K562 (cell line): ENCODE results near the gene ATXN10. TPM values are rescaled to one million over a fixed set of nuclear protein-coding genes. Genes with fewer than 3 reads are reported as not detected.

ENCODE experiments used
- ATAC-seq: fragments of 200-7000 bp; cut with Tn5 transposase; 3 replicates; pipeline ENCODE4 v1.9.1; 2020; ENCODE audit warnings: moderate library complexity
- BruUV-seq: library from RNA; stranded (reverse); fragments of 400-500 nt; replicated peaks from 2 replicates; lab custom pipeline; 2021; lab: Mats Ljungman, UMichigan
- CTCF ChIA-PET: fragments of 300-600 bp; formaldehyde crosslinking; extraction: SDS; loops from one replicate; lab custom pipeline; 2021; ENCODE audit warnings: low intra/inter-chr PET ratio; lab: Yijun Ruan, JAX
- POLR2A ChIA-PET: fragments of 300-600, 350-650 bp; sonication (Branson Sonifier 250); formaldehyde crosslinking; extraction: SDS; loops from one replicate; lab custom pipeline; 2021; ENCODE audit warnings: antibody characterized with exemption, inconsistent platforms; lab: Yijun Ruan, JAX
- DNase-seq, 4 experiments: peaks; one replicate each; pipeline versions ENCODE4 v3.0.0 to v3.0.0-alpha.2; 2011 to 2018; ENCODE audit warnings: low spot score in 3 of 4, mixed read lengths in 3 of 4; ENCODE audit errors: extremely low read depth in 1 of 4
- FAIRE-seq: peaks from 2 replicates; lab custom pipeline; 2011; peaks lifted over from hg19 to GRCh38; lab: Jason Lieb, UNC
- H2AFZ ChIP-seq: 2 replicates; pipeline ENCODE4 v1.6.0; 2011; ENCODE audit warnings: low read depth, low read length, control low read depth, inconsistent platforms
- H3K27ac ChIP-seq: fragments of 200-600 bp; 3 replicates; pipeline ENCODE4 v1.8.0; 2011; ENCODE audit warnings: low read depth, mild to moderate bottlenecking, control low read depth, inconsistent platforms, low read length, moderate library complexity, mixed read lengths; ENCODE audit errors: extremely low read depth
- H3K27me3 ChIP-seq, 2 experiments: fragments of 300-600 bp in 1 of 2; 2 replicates in 1 of 2; 3 replicates in 1 of 2; pipeline versions ENCODE4 v1.6.0 to v1.8.0; 2011; ENCODE audit warnings: inconsistent platforms in 2 of 2, low read length in 2 of 2, mild to moderate bottlenecking in 1 of 2, mixed read lengths in 1 of 2, moderate library complexity in 1 of 2; ENCODE audit not compliant: control insufficient read depth in 2 of 2, insufficient read depth in 2 of 2
- H3K36me3 ChIP-seq: fragments of 300-600 bp; 3 replicates; pipeline ENCODE4 v1.8.0; 2011; ENCODE audit warnings: mild to moderate bottlenecking, low read length, inconsistent platforms; ENCODE audit not compliant: control insufficient read depth, insufficient read depth
- H3K4me1 ChIP-seq, 2 experiments: fragments of 200-600 bp in 1 of 2; replicated peaks in 1 of 2; 2 replicates in 1 of 2; 3 replicates in 1 of 2; pipeline versions ENCODE4 v1.5.1 to v1.8.0; 2011; ENCODE audit warnings: inconsistent platforms in 2 of 2, low read length in 2 of 2, mild to moderate bottlenecking in 1 of 2, mixed read lengths in 1 of 2, moderate library complexity in 1 of 2; ENCODE audit not compliant: control insufficient read depth in 2 of 2, insufficient read depth in 2 of 2
- H3K4me2 ChIP-seq: 2 replicates; pipeline ENCODE4 v1.6.1; 2011; ENCODE audit warnings: low read length, control low read depth, inconsistent platforms, mixed read lengths; ENCODE audit not compliant: insufficient read depth
- H3K4me3 ChIP-seq: fragments of 200-600 bp; sonication (generic), shearing (Covaris generic); 2 replicates; pipeline ENCODE4 v1.5.1; 2016; ENCODE audit warnings: control low read depth, inconsistent platforms
- H3K79me2 ChIP-seq: fragments of 200-600 bp; 3 replicates; pipeline ENCODE4 v1.8.0; 2011; ENCODE audit warnings: low read length, inconsistent platforms; ENCODE audit not compliant: control insufficient read depth, insufficient read depth
- H3K9ac ChIP-seq, 2 experiments: 2 replicates each; pipeline versions ENCODE4 v1.6.0 to v1.6.1; 2011; ENCODE audit warnings: low read depth in 2 of 2, low read length in 2 of 2, control low read depth in 1 of 2, inconsistent platforms in 1 of 2, mild to moderate bottlenecking in 1 of 2, mixed read lengths in 1 of 2; ENCODE audit not compliant: insufficient read depth in 1 of 2
- H3K9me1 ChIP-seq: one replicate; pipeline ENCODE4 v1.6.0; 2011; ENCODE audit warnings: inconsistent platforms, mild to moderate bottlenecking, low read length, moderate library complexity; ENCODE audit not compliant: control insufficient read depth, insufficient read depth
- H3K9me3 ChIP-seq: replicated peaks from 2 replicates; pipeline ENCODE4 v1.5.1; 2011; ENCODE audit warnings: low read depth, low read length, inconsistent platforms; ENCODE audit not compliant: control insufficient read depth, insufficient read depth
- H4K20me1 ChIP-seq: replicated peaks from 2 replicates; pipeline ENCODE4 v1.6.1; 2011; ENCODE audit warnings: low read length, inconsistent platforms, mixed read lengths; ENCODE audit not compliant: control insufficient read depth, insufficient read depth
- RFX1 ChIP-seq: fragments of 450-650 bp; IDR thresholded peaks from 2 replicates; pipeline ENCODE4 v1.6.1; 2016; ENCODE audit warnings: mild to moderate bottlenecking, moderate library complexity
- WGBS: fragments of 100-300 bp; shearing (Covaris generic); methylation state at CpG from one replicate; pipeline ENCODE4 v1.1.6; 2016; ENCODE audit warnings: low coverage, mixed read lengths; ENCODE audit not compliant: insufficient coverage; ENCODE audit errors: missing lambda C conversion rate; 5-methylcytosine and 5-hydroxymethylcytosine counted together
- in situ Hi-C: fragments of 300-500 bp; cut with MboI; formaldehyde crosslinking; loops from 4 replicates; pipeline ENCODE4 v1.15.0; 2018; ENCODE audit warnings: inconsistent platforms, mixed read lengths
- intact Hi-C: fragments of 100-400 bp; cut with micrococcal nuclease; formaldehyde crosslinking; loops from 2 replicates; pipeline ENCODE4 v1.14.2; 2022
- polyA plus RNA-seq, 8 experiments: library from polyadenylated mRNA; depleted of rRNA in 4 of 8; stranded (reverse) in 5 of 8; unstranded in 3 of 8; fragments of >200 nt; fragmentation: Nextera tagmentation in 2 of 8; fragmentation: Illumina TruSeq in 1 of 8; extraction: Ambion mirVana in 2 of 8; extraction: Trizol in 1 of 8; gene quantifications; 2 replicates each; pipeline versions ENCODE4 v1.2.1 to v1.2.3, GENCODE V29; 2011 to 2014; ENCODE audit warnings: inconsistent platforms in 1 of 8, missing spikeins in 1 of 8
- total RNA-seq, 7 experiments: library from RNA; depleted of rRNA in 6 of 7; stranded (reverse); fragments of >200 nt in 6 of 7; fragmentation: Illumina TruSeq in 2 of 7; extraction: Trizol in 2 of 7; gene quantifications; 2 replicates each; pipeline versions ENCODE4 v1.2.1 to v1.2.3, GENCODE V29; 2011 to 2021; ENCODE audit warnings: low replicate concordance in 1 of 7
- TF ChIP-seq, protein P1 (sequence below), 2 experiments: fragments of 450-650 bp; formaldehyde crosslinking in 1 of 2; IDR thresholded peaks; 2 replicates each; pipeline versions ENCODE4 v1.4.0 to v1.6.1; 2014 to 2020; ENCODE audit warnings: mild to moderate bottlenecking in 2 of 2, borderline replicate concordance in 1 of 2, low read depth in 1 of 2

The ATXN10 gene
- total and polyA plus RNA-seq, 9 of the 15 experiments (the other 6 are each of a cell fraction or from before 2014, with no cell fraction given): 11.5 to 190 (median 33.6) TPM

- H3K4me3 ChIP-seq: no peak overlapping the region
- no peak overlapping the region for H3K4me2 ChIP-seq
- H3K4me1 ChIP-seq: peaks cover 0 to 2% of the 10 kb centered on the region in 2 experiments; a peak in 1 of 5 replicates
- TF ChIP-seq, protein P1, sequence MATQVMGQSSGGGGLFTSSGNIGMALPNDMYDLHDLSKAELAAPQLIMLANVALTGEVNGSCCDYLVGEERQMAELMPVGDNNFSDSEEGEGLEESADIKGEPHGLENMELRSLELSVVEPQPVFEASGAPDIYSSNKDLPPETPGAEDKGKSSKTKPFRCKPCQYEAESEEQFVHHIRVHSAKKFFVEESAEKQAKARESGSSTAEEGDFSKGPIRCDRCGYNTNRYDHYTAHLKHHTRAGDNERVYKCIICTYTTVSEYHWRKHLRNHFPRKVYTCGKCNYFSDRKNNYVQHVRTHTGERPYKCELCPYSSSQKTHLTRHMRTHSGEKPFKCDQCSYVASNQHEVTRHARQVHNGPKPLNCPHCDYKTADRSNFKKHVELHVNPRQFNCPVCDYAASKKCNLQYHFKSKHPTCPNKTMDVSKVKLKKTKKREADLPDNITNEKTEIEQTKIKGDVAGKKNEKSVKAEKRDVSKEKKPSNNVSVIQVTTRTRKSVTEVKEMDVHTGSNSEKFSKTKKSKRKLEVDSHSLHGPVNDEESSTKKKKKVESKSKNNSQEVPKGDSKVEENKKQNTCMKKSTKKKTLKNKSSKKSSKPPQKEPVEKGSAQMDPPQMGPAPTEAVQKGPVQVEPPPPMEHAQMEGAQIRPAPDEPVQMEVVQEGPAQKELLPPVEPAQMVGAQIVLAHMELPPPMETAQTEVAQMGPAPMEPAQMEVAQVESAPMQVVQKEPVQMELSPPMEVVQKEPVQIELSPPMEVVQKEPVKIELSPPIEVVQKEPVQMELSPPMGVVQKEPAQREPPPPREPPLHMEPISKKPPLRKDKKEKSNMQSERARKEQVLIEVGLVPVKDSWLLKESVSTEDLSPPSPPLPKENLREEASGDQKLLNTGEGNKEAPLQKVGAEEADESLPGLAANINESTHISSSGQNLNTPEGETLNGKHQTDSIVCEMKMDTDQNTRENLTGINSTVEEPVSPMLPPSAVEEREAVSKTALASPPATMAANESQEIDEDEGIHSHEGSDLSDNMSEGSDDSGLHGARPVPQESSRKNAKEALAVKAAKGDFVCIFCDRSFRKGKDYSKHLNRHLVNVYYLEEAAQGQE (IDR thresholded peaks at IDR 0.05; ENCODE audit: borderline replicate concordance): no peak
- TF ChIP-seq, protein P1 (CRISPR knock-in tag; IDR thresholded peaks at IDR 0.05; ENCODE audit: low read depth): no peak
- peak; percentile 51 for TF ChIP-seq RFX1
- no peak for DNase-seq
- WGBS: 3% methylated on average over 8 of the region's 12 CpGs
- no peaks in the 10 kb centered on the region for H4K20me1 ChIP-seq
- H3K9ac ChIP-seq: no peak overlapping the region
- H3K36me3 ChIP-seq: no peaks in the 10 kb centered on the region
- ChIA-PET POLR2A (no interaction called here), CTCF (no interaction called here)
- peaks cover 6 to 38% of the 10 kb centered on the region in 2 experiments; a peak in 2 of 5 replicates for H3K27me3 ChIP-seq
- FAIRE-seq: no peak
- no peak overlapping the region for H3K27ac ChIP-seq
- H2AFZ ChIP-seq: no peak overlapping the region
- BruUV-seq: no TSS peak
- in situ Hi-C loops: no loop called here
- no peaks in the 10 kb centered on the region for H3K9me3 ChIP-seq
- H3K79me2 ChIP-seq: no peaks in the 10 kb centered on the region
- intact Hi-C loops: no loop called here
- no peaks in the 10 kb centered on the region for H3K9me1 ChIP-seq
- no peak for ATAC-seq
Observed at GRCh38 chr22:45631140-45631840, 40.3 kb upstream of the ATXN10 start.
